GM20431 (cell line): ENCODE data around the gene EPHA6.

ENCODE experiments used
- in situ Hi-C: fragments of 300-500 bp; cut with MseI, MboI; formaldehyde crosslinking; loops from one replicate; pipeline ENCODE4 v1.15.0; 2020; ENCODE audit warnings: low sequenced_read_pairs; ENCODE audit not compliant: unreplicated experiment

Gene EPHA6

GRCh38 chr3:97125902-97126499 lies 311.6 kb downstream of the EPHA6 start:
- in situ Hi-C loops = no loop called here

- in situ Hi-C loops = loop anchor here (10.0 kb wide), 1 partner anchor 63 kb away; no protein-coding TSS in a partner anchor
Measured at GRCh38 chr3:97131476-97131875, 317.1 kb downstream of the EPHA6 start.

GRCh38 chr3:97138914-97139541 lies 324.6 kb downstream of the EPHA6 start:
- in situ Hi-C loops = loop anchor here (10.0 kb wide), 1 partner anchor 56 kb away; no protein-coding TSS in a partner anchor

GRCh38 chr3:97148931-97149330 lies 334.5 kb downstream of the EPHA6 start:
- in situ Hi-C loops = no loop called here

GRCh38 chr3:97161169-97161568 lies 346.8 kb downstream of the EPHA6 start:
- in situ Hi-C loops = no loop called here

GRCh38 chr3:97177242-97177641 lies 362.8 kb downstream of the EPHA6 start:
- in situ Hi-C loops = no loop called here

- in situ Hi-C loops = no loop called here
Measured at GRCh38 chr3:97181704-97182103, 367.3 kb downstream of the EPHA6 start.

GRCh38 chr3:97187771-97188170 lies 373.4 kb downstream of the EPHA6 start:
- in situ Hi-C loops = no loop called here

- in situ Hi-C loops = loop anchor here (10.0 kb wide), 1 partner anchor 55 kb away; no protein-coding TSS in a partner anchor
Measured at GRCh38 chr3:97189835-97190234, 375.4 kb downstream of the EPHA6 start.

GRCh38 chr3:97197083-97197482 lies 382.7 kb downstream of the EPHA6 start:
- in situ Hi-C loops = loop anchor here (10.0 kb wide), 1 partner anchor 62 kb away; no protein-coding TSS in a partner anchor

- in situ Hi-C loops = loop anchor here (10.0 kb wide), 1 partner anchor 63 kb away; no protein-coding TSS in a partner anchor
Measured at GRCh38 chr3:97197830-97198229, 383.4 kb downstream of the EPHA6 start.

- in situ Hi-C loops = no loop called here
Measured at GRCh38 chr3:97200387-97200786, 386.0 kb downstream of the EPHA6 start.

- in situ Hi-C loops = no loop called here
Measured at GRCh38 chr3:97201814-97202213, 387.4 kb downstream of the EPHA6 start.

- in situ Hi-C loops = no loop called here
Measured at GRCh38 chr3:97228966-97229365, 414.6 kb downstream of the EPHA6 start.

- in situ Hi-C loops = no loop called here
Measured at GRCh38 chr3:97230486-97230885, 416.1 kb downstream of the EPHA6 start.

- in situ Hi-C loops = no loop called here
Measured at GRCh38 chr3:97232393-97233034, 418.1 kb downstream of the EPHA6 start.

GRCh38 chr3:97235179-97235578 lies 420.8 kb downstream of the EPHA6 start:
- in situ Hi-C loops = no loop called here

- in situ Hi-C loops = no loop called here
Measured at GRCh38 chr3:97235611-97236315, 421.4 kb downstream of the EPHA6 start.

- in situ Hi-C loops = no loop called here
Measured at GRCh38 chr3:97241417-97241816, 427.0 kb downstream of the EPHA6 start.

GRCh38 chr3:97245201-97245910 lies 431.0 kb downstream of the EPHA6 start:
- in situ Hi-C loops = no loop called here
